Liver (tissue), 9 donors: ENCODE measurements around the gene LASP1. TPM values are rescaled to one million over a fixed set of nuclear protein-coding genes. Genes with fewer than 3 reads are reported as not detected.

Experiments
- DNase-seq: peaks from one replicate; pipeline ENCODE4 v3.0.0-alpha.2; 2017; ENCODE audit warnings: low spot score
- H3K27ac ChIP-seq, 2 donors: one replicate each; pipeline ENCODE4 v1.7.0; 2013; ENCODE audit warnings: inconsistent platforms in 2 of 2, low read length in 2 of 2, control low read depth in 1 of 2, low read depth in 1 of 2, mild to moderate bottlenecking in 1 of 2
- H3K27me3 ChIP-seq, 4 donors: one replicate each; pipeline versions ENCODE4 v1.6.1 to v1.7.0; 2013; ENCODE audit warnings: low read length in 3 of 4, inconsistent platforms in 1 of 4, mild to moderate bottlenecking in 1 of 4, moderate library complexity in 1 of 4; ENCODE audit not compliant: control insufficient read depth in 4 of 4, insufficient read depth in 4 of 4
- H3K36me3 ChIP-seq, 4 donors: one replicate each; pipeline versions ENCODE4 v1.6.1 to v1.7.0; 2013; ENCODE audit warnings: low read length in 3 of 4, mild to moderate bottlenecking in 3 of 4, low read depth in 1 of 4, moderate library complexity in 1 of 4; ENCODE audit not compliant: control insufficient read depth in 4 of 4, insufficient read depth in 3 of 4
- H3K4me1 ChIP-seq, 4 donors: one replicate each; pipeline versions ENCODE4 v1.6.1 to v1.7.0; 2013; ENCODE audit warnings: low read length in 3 of 4, mild to moderate bottlenecking in 3 of 4, moderate library complexity in 1 of 4; ENCODE audit not compliant: control insufficient read depth in 4 of 4, insufficient read depth in 4 of 4
- H3K4me3 ChIP-seq, 3 donors: one replicate each; pipeline versions ENCODE4 v1.6.1 to v1.7.0; 2013; ENCODE audit warnings: low read length in 3 of 3, control low read depth in 1 of 3, low read depth in 1 of 3, mild to moderate bottlenecking in 1 of 3
- H3K9ac ChIP-seq, 2 donors: one replicate each; pipeline ENCODE4 v1.7.0; 2013; ENCODE audit warnings: low read length in 2 of 2, mild to moderate bottlenecking in 2 of 2, moderate library complexity in 2 of 2, control low read depth in 1 of 2, low read depth in 1 of 2
- H3K9me3 ChIP-seq, 4 donors: one replicate each; pipeline versions ENCODE4 v1.6.1 to v1.7.0; 2013; ENCODE audit warnings: low read length in 3 of 4; ENCODE audit not compliant: control insufficient read depth in 4 of 4
- EGR1 ChIP-seq, 2 donors: IDR thresholded peaks; 2 replicates each; pipeline ENCODE4 v1.6.1; 2016 to 2018; ENCODE audit warnings: antibody characterized with exemption in 2 of 2, low read depth in 2 of 2
- FOXA1 ChIP-seq: IDR thresholded peaks from 2 replicates; pipeline ENCODE4 v1.6.1; 2016; ENCODE audit warnings: antibody characterized with exemption
- FOXA2 ChIP-seq: IDR thresholded peaks from 2 replicates; pipeline ENCODE4 v1.6.1; 2016; ENCODE audit warnings: antibody characterized with exemption
- GABPA ChIP-seq, 2 donors: IDR thresholded peaks in 1 of 2; conservative IDR thresholded peaks in 1 of 2; 2 replicates each; pipeline ENCODE4 v1.6.1; 2016; ENCODE audit warnings: antibody characterized with exemption in 2 of 2, mild to moderate bottlenecking in 1 of 2, moderate library complexity in 1 of 2
- HNF4A ChIP-seq, 2 donors: conservative IDR thresholded peaks; 2 replicates each; pipeline ENCODE4 v1.6.1; 2016; ENCODE audit warnings: antibody characterized with exemption in 2 of 2, mild to moderate bottlenecking in 2 of 2
- HNF4G ChIP-seq: IDR thresholded peaks from 2 replicates; pipeline ENCODE4 v1.6.1; 2016; ENCODE audit warnings: antibody characterized with exemption
- JUND ChIP-seq, 2 donors: IDR thresholded peaks; 2 replicates each; pipeline ENCODE4 v1.6.1; 2016; ENCODE audit warnings: antibody characterized with exemption in 2 of 2
- MAX ChIP-seq: IDR thresholded peaks from 2 replicates; pipeline ENCODE4 v1.6.1; 2016; ENCODE audit warnings: antibody characterized with exemption
- NR2F2 ChIP-seq: IDR thresholded peaks from 2 replicates; pipeline ENCODE4 v1.6.1; 2016; ENCODE audit warnings: antibody characterized with exemption
- RAD21 ChIP-seq, 2 donors: IDR thresholded peaks; 2 replicates each; pipeline ENCODE4 v1.6.1; 2016; ENCODE audit warnings: antibody characterized with exemption in 2 of 2, mild to moderate bottlenecking in 2 of 2
- REST ChIP-seq: IDR thresholded peaks from 2 replicates; pipeline ENCODE4 v1.6.1; 2016; ENCODE audit warnings: antibody characterized with exemption, mild to moderate bottlenecking
- RXRA ChIP-seq, 2 donors: IDR thresholded peaks; 2 replicates each; pipeline ENCODE4 v1.6.1; 2017 to 2018; ENCODE audit warnings: antibody characterized with exemption in 2 of 2, mild to moderate bottlenecking in 1 of 2
- SP1 ChIP-seq: IDR thresholded peaks from 2 replicates; pipeline ENCODE4 v1.6.1; 2018; ENCODE audit warnings: antibody characterized with exemption, mild to moderate bottlenecking
- TAF1 ChIP-seq: conservative IDR thresholded peaks from 2 replicates; pipeline ENCODE4 v1.6.1; 2016; ENCODE audit warnings: antibody characterized with exemption, mild to moderate bottlenecking
- YY1 ChIP-seq: IDR thresholded peaks from 2 replicates; pipeline ENCODE4 v1.6.1; 2016; ENCODE audit warnings: antibody characterized with exemption, mild to moderate bottlenecking
- WGBS: extraction: QIAGEN DNeasy Blood & Tissue Kit; methylation state at CpG from one replicate; pipeline ENCODE4 v1.1.7; 2013; 5-methylcytosine and 5-hydroxymethylcytosine counted together
- polyA plus RNA-seq, 2 donors: library from polyadenylated mRNA; stranded (reverse) in 1 of 2; unstranded in 1 of 2; fragments of 200-250 nt in 1 of 2; fragments of >200 nt in 1 of 2; fragmentation: Nextera tagmentation in 1 of 2; extraction: Ambion mirVana in 1 of 2; gene quantifications; one replicate each; pipeline versions ENCODE4 v1.2.1 to v1.2.3, GENCODE V29; 2013 to 2015
- total RNA-seq, 2 donors: library from RNA; depleted of rRNA; stranded (reverse); fragments of >200 nt; gene quantifications; one replicate each; pipeline ENCODE4 v1.2.3, GENCODE V29; 2014
- TF ChIP-seq, protein P1 (sequence below): fragments of 150-350 bp; IDR thresholded peaks from 2 replicates; pipeline ENCODE4 v1.5.1; 2017; ENCODE audit warnings: improper control_type of control experiment, low read depth, low read length; ENCODE audit not compliant: missing input control
- TF ChIP-seq, protein P2 (sequence below): IDR thresholded peaks from 2 replicates; pipeline ENCODE4 v1.6.1; 2016; ENCODE audit warnings: antibody characterized with exemption
- TF ChIP-seq, protein P3 (sequence below): IDR thresholded peaks from 2 replicates; pipeline ENCODE4 v1.6.1; 2016; ENCODE audit warnings: antibody characterized with exemption
- donor health status: healthy.
- donor health status: healthy.
- donor health status: healthy.
- donor health status: healthy.
- donor health status: healthy.

Gene LASP1
- total and polyA plus RNA-seq, 4 donors = 18.2 to 77.7 (median 68.4) TPM

- WGBS = 87% methylated on average over 9 of the region's 9 CpGs
- TF ChIP-seq HNF4A (conservative IDR thresholded peaks at IDR 0.05) (no peak), YY1 (no peak), JUND (IDR thresholded peaks at IDR 0.05) (no peak)
- no peaks in the 10 kb centered on the region for H3K27me3 ChIP-seq
- H3K9ac ChIP-seq = no peak overlapping the region
- H3K27ac ChIP-seq = no peak overlapping the region
- peaks cover 31 to 57% (median 47%) of the 10 kb centered on the region in 4 donors for H3K4me1 ChIP-seq
- no peaks in the 10 kb centered on the region for H3K9me3 ChIP-seq
- peaks cover 7 to 19% (median 14%) of the 10 kb centered on the region in 4 donors for H3K36me3 ChIP-seq
- no peak for DNase-seq
- no peak overlapping the region for H3K4me3 ChIP-seq
Observed at GRCh38 chr17:38888842-38889241, 19.0 kb downstream of the LASP1 start.

DNA sequence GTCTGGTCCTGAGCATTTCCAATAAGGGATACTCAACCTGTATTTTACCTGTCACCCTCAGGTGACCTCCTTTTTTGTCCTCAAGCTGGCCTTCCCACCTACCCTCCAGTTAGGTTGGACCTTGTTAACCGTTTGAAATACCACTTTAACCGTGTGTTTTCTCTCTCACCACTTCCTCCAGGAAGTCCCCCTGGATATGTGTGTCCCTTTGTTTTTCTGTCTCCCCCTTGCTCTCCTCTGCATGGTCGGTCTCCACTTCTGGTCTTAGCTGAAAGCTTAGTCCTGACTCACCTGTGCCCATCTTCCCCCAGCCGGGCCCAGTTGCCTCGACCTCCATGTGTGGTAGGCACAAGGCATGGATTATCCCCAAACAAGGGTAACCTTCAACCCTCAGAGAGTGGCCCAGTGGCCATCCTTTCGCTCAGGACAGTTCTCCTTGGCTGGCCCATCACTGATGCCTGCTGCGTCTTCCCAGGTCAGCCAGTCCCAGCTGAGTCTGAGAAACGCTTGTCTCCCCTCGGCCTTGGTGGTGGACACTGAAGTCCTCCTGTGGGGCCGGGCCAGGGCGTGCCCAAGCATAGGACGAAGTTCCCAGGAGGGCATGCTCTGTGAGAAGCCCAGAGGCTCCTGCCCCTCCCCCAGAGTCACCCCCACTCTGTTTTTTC, 20.0 kb downstream of the LASP1 start:
- no peak overlapping the region for H3K27ac ChIP-seq
- TF ChIP-seq EGR1 (IDR thresholded peaks at IDR 0.05; ENCODE audit: low read depth in 2 of 2) = no peak
- no peak for TF ChIP-seq RXRA (IDR thresholded peaks at IDR 0.05)
- TF ChIP-seq FOXA1 = no peak
- TF ChIP-seq YY1 = no peak
- TF ChIP-seq MAX = no peak
- TF ChIP-seq NR2F2 = no peak
- no peak for TF ChIP-seq SP1
- no peak for TF ChIP-seq HNF4A (conservative IDR thresholded peaks at IDR 0.05)
- no peak for TF ChIP-seq RAD21 (IDR thresholded peaks at IDR 0.05)
- no peak for TF ChIP-seq FOXA2
- TF ChIP-seq, protein P1, sequence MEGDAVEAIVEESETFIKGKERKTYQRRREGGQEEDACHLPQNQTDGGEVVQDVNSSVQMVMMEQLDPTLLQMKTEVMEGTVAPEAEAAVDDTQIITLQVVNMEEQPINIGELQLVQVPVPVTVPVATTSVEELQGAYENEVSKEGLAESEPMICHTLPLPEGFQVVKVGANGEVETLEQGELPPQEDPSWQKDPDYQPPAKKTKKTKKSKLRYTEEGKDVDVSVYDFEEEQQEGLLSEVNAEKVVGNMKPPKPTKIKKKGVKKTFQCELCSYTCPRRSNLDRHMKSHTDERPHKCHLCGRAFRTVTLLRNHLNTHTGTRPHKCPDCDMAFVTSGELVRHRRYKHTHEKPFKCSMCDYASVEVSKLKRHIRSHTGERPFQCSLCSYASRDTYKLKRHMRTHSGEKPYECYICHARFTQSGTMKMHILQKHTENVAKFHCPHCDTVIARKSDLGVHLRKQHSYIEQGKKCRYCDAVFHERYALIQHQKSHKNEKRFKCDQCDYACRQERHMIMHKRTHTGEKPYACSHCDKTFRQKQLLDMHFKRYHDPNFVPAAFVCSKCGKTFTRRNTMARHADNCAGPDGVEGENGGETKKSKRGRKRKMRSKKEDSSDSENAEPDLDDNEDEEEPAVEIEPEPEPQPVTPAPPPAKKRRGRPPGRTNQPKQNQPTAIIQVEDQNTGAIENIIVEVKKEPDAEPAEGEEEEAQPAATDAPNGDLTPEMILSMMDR = no peak
- TF ChIP-seq TAF1 = no peak
- TF ChIP-seq GABPA (IDR thresholded peaks at IDR 0.05 in 1 of 2, conservative IDR thresholded peaks at IDR 0.05 in 1 of 2) = no peak
- TF ChIP-seq, protein P2, sequence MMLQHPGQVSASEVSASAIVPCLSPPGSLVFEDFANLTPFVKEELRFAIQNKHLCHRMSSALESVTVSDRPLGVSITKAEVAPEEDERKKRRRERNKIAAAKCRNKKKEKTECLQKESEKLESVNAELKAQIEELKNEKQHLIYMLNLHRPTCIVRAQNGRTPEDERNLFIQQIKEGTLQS = no peak
- no peak for TF ChIP-seq REST
- TF ChIP-seq, protein P3, sequence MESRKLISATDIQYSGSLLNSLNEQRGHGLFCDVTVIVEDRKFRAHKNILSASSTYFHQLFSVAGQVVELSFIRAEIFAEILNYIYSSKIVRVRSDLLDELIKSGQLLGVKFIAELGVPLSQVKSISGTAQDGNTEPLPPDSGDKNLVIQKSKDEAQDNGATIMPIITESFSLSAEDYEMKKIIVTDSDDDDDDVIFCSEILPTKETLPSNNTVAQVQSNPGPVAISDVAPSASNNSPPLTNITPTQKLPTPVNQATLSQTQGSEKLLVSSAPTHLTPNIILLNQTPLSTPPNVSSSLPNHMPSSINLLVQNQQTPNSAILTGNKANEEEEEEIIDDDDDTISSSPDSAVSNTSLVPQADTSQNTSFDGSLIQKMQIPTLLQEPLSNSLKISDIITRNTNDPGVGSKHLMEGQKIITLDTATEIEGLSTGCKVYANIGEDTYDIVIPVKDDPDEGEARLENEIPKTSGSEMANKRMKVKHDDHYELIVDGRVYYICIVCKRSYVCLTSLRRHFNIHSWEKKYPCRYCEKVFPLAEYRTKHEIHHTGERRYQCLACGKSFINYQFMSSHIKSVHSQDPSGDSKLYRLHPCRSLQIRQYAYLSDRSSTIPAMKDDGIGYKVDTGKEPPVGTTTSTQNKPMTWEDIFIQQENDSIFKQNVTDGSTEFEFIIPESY = no peak
- TF ChIP-seq HNF4G = no peak
- no peak for TF ChIP-seq JUND (IDR thresholded peaks at IDR 0.05)
- peaks cover 7 to 19% (median 14%) of the 10 kb centered on the region in 4 donors for H3K36me3 ChIP-seq
- H3K4me3 ChIP-seq = no peak overlapping the region
- no peak for DNase-seq
- H3K9me3 ChIP-seq = no peaks in the 10 kb centered on the region
- peaks cover 28 to 57% (median 45%) of the 10 kb centered on the region in 4 donors for H3K4me1 ChIP-seq
- H3K27me3 ChIP-seq = no peaks in the 10 kb centered on the region
- no peak overlapping the region for H3K9ac ChIP-seq
- 86% methylated on average over 12 of the region's 12 CpGs for WGBS
